T-cell (primary cell): Measurements from ENCODE around the gene TBC1D16. TPM values are rescaled to one million over a fixed set of nuclear protein-coding genes. Genes with fewer than 3 reads are reported as not detected.

Experiments
- ATAC-seq, 4 experiments: fragments of 200-7000 bp in 3 of 4; fragments of 150-1000 bp in 1 of 4; cut with Tn5 transposase; replicated peaks in 1 of 4; 1 replicate in 3 of 4; 2 replicates in 1 of 4; pipeline ENCODE4 v1.10.0; 2021; ENCODE audit warnings: moderate library complexity in 3 of 4, mild to moderate bottlenecking in 2 of 4, moderate number of reproducible peaks in 1 of 4
- CTCF ChIA-PET, 2 donors: fragments of 300-600 bp; sonication (Branson Sonifier 250); formaldehyde crosslinking; loops; one replicate each; lab custom pipeline; 2022; ENCODE audit warnings: antibody characterized with exemption in 2 of 2; lab: Charles Lee
- POLR2A ChIA-PET, 2 donors: fragments of 300-600 bp; sonication (Branson Sonifier 250); formaldehyde crosslinking; loops; one replicate each; lab custom pipeline; 2022; ENCODE audit warnings: antibody characterized with exemption in 2 of 2; lab: Charles Lee
- DNase-seq, 35 experiments: peaks; one replicate each; pipeline versions ENCODE4 v3.0.0 to v3.0.0-alpha.2; 2013 to 2023
- H3K27ac ChIP-seq: one replicate; pipeline ENCODE4 v1.5.1; 2013; ENCODE audit warnings: low read length
- H3K27me3 ChIP-seq, 2 experiments: replicated peaks in 1 of 2; 1 replicate in 1 of 2; 2 replicates in 1 of 2; pipeline versions ENCODE4 v1.6.1 to v1.7.0; 2013; ENCODE audit warnings: low read length in 1 of 2, mixed read lengths in 1 of 2; ENCODE audit not compliant: control insufficient read depth in 2 of 2, insufficient read depth in 2 of 2; ENCODE audit errors: extremely low read depth in 1 of 2
- H3K36me3 ChIP-seq, 2 donors: 1 replicate in 1 of 2; 2 replicates in 1 of 2; pipeline versions ENCODE4 v1.6.1 to v1.7.0; 2013; ENCODE audit warnings: low read length in 1 of 2; ENCODE audit not compliant: control insufficient read depth in 2 of 2, insufficient read depth in 1 of 2; ENCODE audit errors: extremely low read depth in 1 of 2
- H3K4me1 ChIP-seq, 2 experiments: 1 replicate in 1 of 2; 2 replicates in 1 of 2; pipeline versions ENCODE4 v1.6.1 to v1.7.0; 2013; ENCODE audit warnings: low read length in 2 of 2, mixed read lengths in 1 of 2; ENCODE audit not compliant: insufficient read depth in 2 of 2, control insufficient read depth in 1 of 2; ENCODE audit errors: extremely low read depth in 1 of 2
- H3K4me3 ChIP-seq, 2 donors: 1 replicate in 1 of 2; 2 replicates in 1 of 2; pipeline versions ENCODE4 v1.5.1 to v1.7.0; 2013; ENCODE audit warnings: mild to moderate bottlenecking in 2 of 2, low read length in 1 of 2, moderate library complexity in 1 of 2; ENCODE audit not compliant: control insufficient read depth in 1 of 2; ENCODE audit errors: extremely low read depth in 1 of 2
- H3K9me3 ChIP-seq: 2 replicates; pipeline ENCODE4 v1.7.0; 2013
- H3K27ac Mint-ChIP-seq, 2 donors: one replicate each; pipeline ENCODE4 v1.8.0; 2020 to 2021; ENCODE audit warnings: mild to moderate bottlenecking in 2 of 2, mixed read lengths in 2 of 2
- H3K27me3 Mint-ChIP-seq, 2 donors: one replicate each; pipeline ENCODE4 v1.8.0; 2021 to 2022; ENCODE audit warnings: mixed read lengths in 2 of 2
- H3K36me3 Mint-ChIP-seq: one replicate; pipeline ENCODE4 v1.8.0; 2021; ENCODE audit warnings: mixed read lengths
- H3K4me1 Mint-ChIP-seq, 3 donors: one replicate each; pipeline ENCODE4 v1.8.0; 2020 to 2022; ENCODE audit warnings: mixed read lengths in 3 of 3, mild to moderate bottlenecking in 1 of 3
- H3K4me3 Mint-ChIP-seq, 3 donors: one replicate each; pipeline ENCODE4 v1.8.0; 2020 to 2022; ENCODE audit warnings: mild to moderate bottlenecking in 3 of 3, mixed read lengths in 3 of 3, moderate library complexity in 3 of 3
- H3K9me3 Mint-ChIP-seq, 3 donors: one replicate each; pipeline ENCODE4 v1.8.0; 2020 to 2022; ENCODE audit warnings: mixed read lengths in 3 of 3
- WGBS: methylation state at CpG from one replicate; pipeline ENCODE4 v1.1.5; 2013; ENCODE audit warnings: missing lambda C conversion rate; ENCODE audit not compliant: insufficient coverage; 5-methylcytosine and 5-hydroxymethylcytosine counted together
- total RNA-seq, 35 experiments: library from RNA in 6 of 35; stranded (reverse) in 6 of 35; fragments of 120-200 nt in 1 of 35; gene quantifications; one replicate each; pipeline versions ENCODE4 v1.2.1 to v1.2.4 and lab custom pipeline; 2013 to 2026

The TBC1D16 gene
- total RNA-seq, 5 donors from 2014 or later (not counting 1 experiment from before 2014, with no cell fraction given) = 1.9 to 6.1 (median 3.4) TPM

DNA sequence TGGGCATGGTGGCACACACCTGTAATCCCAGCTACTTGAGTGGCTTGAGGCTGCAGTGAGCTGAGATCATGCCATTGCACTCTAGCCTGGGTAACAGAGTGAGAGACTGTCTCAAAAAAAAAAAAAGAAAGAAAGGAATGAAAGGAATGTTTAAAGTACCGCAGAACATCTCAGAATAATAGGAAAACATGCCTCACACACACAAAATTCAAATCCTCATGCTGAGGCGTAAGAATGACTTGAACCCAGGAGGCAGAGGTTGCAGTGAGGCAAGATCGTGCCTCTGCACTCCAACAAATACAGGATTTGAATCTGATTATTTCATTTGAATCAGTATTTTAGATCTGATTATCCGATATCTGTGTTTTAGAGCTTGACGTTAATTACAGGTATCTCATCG, 44.4 kb upstream of the TBC1D16 start:
- peaks cover 0 to 30% of the 10 kb centered on the region in 2 experiments for H3K27me3 ChIP-seq
- Mint-ChIP-seq H3K4me1 (peaks cover 2 to 6% (median 4%) of the 10 kb centered on the region in 3 donors), H3K4me3 (no peak overlapping the region), H3K36me3 (no peaks in the 10 kb centered on the region), H3K27ac (no peak overlapping the region), H3K27me3 (peaks cover 3 to 5% of the 10 kb centered on the region in 2 donors), H3K9me3 (no peaks in the 10 kb centered on the region)
- ChIA-PET CTCF (interaction anchor here in 1 of 2 donors (0.6 kb wide), 1 partner anchor 9 kb away, joined by 3 read pairs; no protein-coding TSS in a partner anchor), POLR2A (no interaction called here)
- no peak overlapping the region for H3K4me3 ChIP-seq
- no peak for DNase-seq
- no peaks in the 10 kb centered on the region for H3K9me3 ChIP-seq
- peaks cover 0 to 8% of the 10 kb centered on the region in 2 experiments for H3K4me1 ChIP-seq
- H3K27ac ChIP-seq = no peak overlapping the region
- ATAC-seq = no peak
- WGBS = 82% methylated on average over 3 of the region's 6 CpGs
- no peaks in the 10 kb centered on the region for H3K36me3 ChIP-seq

DNA sequence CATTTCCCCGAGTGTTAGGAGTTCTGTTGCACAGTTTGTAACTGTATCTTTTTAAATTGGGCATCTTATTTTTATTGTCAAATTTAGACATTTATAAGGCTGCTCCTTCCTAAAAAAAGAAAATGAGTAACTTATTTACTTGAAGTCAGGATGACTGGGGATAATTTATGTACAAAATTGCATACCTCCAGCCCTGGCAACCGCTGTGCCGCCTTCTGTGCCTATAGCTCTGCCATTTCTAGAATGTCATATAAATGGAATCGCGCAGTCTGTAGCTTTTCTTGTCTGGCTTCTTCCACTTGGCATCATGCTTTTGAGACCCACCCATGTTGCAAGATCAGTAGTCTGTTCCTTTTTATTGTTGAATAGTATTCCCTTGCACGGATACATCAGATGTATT, 36.7 kb upstream of the TBC1D16 start:
- no peaks in the 10 kb centered on the region for H3K9me3 Mint-ChIP-seq
- ChIA-PET POLR2A (no interaction called here), CTCF (no interaction called here)
- H3K4me1 Mint-ChIP-seq = peaks cover 0 to 8% (median 6%) of the 10 kb centered on the region in 3 donors
- no peak overlapping the region for H3K4me3 Mint-ChIP-seq
- H3K4me1 ChIP-seq = peaks cover 0 to 7% of the 10 kb centered on the region in 2 experiments
- 87% methylated on average over 5 of the region's 6 CpGs for WGBS
- H3K27ac Mint-ChIP-seq = no peak overlapping the region
- ATAC-seq = no peak
- no peak for DNase-seq
- H3K27me3 Mint-ChIP-seq = peaks cover under 1 to 3% of the 10 kb centered on the region in 2 donors
- no peaks in the 10 kb centered on the region for H3K9me3 ChIP-seq
- no peak overlapping the region for H3K27ac ChIP-seq
- H3K27me3 ChIP-seq = peaks cover 0 to 15% of the 10 kb centered on the region in 2 experiments
- H3K4me3 ChIP-seq = no peak overlapping the region
- no peaks in the 10 kb centered on the region for H3K36me3 ChIP-seq
- H3K36me3 Mint-ChIP-seq = no peaks in the 10 kb centered on the region

DNA sequence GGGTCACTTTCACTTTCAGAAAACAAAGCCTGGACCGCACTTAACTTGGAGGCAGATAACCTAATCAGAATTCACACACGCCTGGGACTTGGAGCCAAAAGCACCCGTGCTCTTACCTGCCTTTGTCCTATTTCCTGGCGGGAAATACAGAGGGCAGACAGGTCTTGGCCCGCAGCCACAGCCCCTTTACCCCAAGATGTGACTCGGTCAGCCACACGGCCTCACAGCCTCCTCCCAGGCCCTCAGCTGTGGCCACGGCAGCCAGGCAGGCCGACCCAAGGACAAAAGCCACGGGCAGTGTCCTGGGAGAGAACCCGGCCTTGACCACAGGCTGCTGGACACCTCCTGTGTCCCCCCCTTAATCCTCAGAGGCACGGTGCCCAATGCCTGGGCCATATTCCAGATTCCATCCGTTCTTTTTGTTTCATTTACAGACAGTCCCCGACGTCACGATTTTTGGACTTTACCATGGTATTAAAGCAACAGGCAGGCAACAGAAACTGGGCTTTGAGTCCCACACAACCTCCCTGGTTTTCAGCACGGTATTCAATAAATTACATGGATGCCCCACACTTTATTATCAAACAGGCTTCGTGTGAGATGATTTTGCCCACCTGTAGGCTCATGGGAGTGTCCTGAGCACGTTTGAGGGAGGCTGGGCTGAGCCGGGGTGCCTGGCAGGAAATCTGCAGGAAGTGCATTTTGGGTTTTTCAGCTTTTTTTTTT, 35.6 kb upstream of the TBC1D16 start:
- POLR2A ChIA-PET = no interaction called here
- H3K4me3 Mint-ChIP-seq = no peak overlapping the region

DNA sequence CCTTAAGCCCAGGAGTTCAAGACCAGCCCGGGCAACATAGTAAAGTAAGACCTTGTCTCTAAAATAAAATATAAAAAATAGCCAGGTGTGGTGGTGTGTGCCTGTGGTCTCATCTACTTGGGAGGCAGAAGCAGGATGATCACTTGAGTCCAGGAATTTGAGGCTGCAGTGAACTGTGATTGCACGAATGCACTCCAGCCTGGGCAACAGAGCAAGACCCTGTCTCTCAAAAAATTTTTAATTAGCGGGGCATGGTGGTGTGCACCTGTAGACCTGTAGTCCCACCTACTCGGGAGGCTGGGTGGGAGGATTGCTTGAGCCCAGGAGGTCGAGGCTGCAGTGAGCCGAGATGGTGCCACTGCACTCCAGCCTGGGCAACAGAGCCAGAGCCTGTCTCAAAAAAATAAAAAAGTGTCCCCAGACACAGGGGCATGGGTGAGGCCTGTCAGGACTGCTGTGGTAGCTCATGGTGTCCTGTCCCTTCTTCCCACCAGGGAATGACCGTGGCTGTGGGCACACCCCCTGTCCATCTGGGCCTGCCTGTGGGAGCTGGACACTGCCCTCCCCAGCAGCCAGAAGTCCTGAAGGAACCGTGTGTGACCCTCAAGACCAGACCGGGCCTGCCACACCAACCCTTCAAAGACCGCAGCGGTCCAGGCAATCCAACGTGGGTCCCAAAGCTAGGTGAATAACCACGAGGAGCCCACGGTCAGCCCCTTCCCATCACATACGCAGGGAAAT, 34.9 kb upstream of the TBC1D16 start:
- H3K4me1 Mint-ChIP-seq = peaks cover 0 to 8% (median 6%) of the 10 kb centered on the region in 3 donors
- Histone ChIP-seq H3K27ac (no peak overlapping the region), H3K36me3 (no peaks in the 10 kb centered on the region), H3K9me3 (no peaks in the 10 kb centered on the region), H3K4me3 (no peak overlapping the region), H3K27me3 (peaks cover 0 to 24% of the 10 kb centered on the region in 2 experiments), H3K4me1 (peaks cover 0 to 7% of the 10 kb centered on the region in 2 experiments)
- ChIA-PET POLR2A (no interaction called here), CTCF (no interaction called here)
- H3K27ac Mint-ChIP-seq = no peak overlapping the region
- peaks cover 0 to under 1% of the 10 kb centered on the region in 2 donors for H3K27me3 Mint-ChIP-seq
- H3K9me3 Mint-ChIP-seq = no peaks in the 10 kb centered on the region
- DNase-seq (no peak), ATAC-seq (no peak)
- H3K36me3 Mint-ChIP-seq = no peaks in the 10 kb centered on the region
- 89% methylated on average over 11 of the region's 15 CpGs for WGBS
- no peak overlapping the region for H3K4me3 Mint-ChIP-seq

More for the DNA sequence above, 35.6 kb upstream of the TBC1D16 start:
- Mint-ChIP-seq H3K36me3 (no peaks in the 10 kb centered on the region), H3K4me1 (peaks cover 0 to 8% (median 6%) of the 10 kb centered on the region in 3 donors), H3K27me3 (peaks cover 0 to 3% of the 10 kb centered on the region in 2 donors), H3K27ac (no peak overlapping the region), H3K9me3 (no peaks in the 10 kb centered on the region)
- no peaks in the 10 kb centered on the region for H3K9me3 ChIP-seq
- ATAC-seq (no peak), DNase-seq (no peak)
- no peaks in the 10 kb centered on the region for H3K36me3 ChIP-seq
- CTCF ChIA-PET = no interaction called here
- WGBS = 74% methylated on average over 15 of the region's 20 CpGs
- no peak overlapping the region for H3K4me3 ChIP-seq
- peaks cover 0 to 7% of the 10 kb centered on the region in 2 experiments for H3K4me1 ChIP-seq
- H3K27me3 ChIP-seq = peaks cover 0 to 20% of the 10 kb centered on the region in 2 experiments
- H3K27ac ChIP-seq = no peak overlapping the region

DNA sequence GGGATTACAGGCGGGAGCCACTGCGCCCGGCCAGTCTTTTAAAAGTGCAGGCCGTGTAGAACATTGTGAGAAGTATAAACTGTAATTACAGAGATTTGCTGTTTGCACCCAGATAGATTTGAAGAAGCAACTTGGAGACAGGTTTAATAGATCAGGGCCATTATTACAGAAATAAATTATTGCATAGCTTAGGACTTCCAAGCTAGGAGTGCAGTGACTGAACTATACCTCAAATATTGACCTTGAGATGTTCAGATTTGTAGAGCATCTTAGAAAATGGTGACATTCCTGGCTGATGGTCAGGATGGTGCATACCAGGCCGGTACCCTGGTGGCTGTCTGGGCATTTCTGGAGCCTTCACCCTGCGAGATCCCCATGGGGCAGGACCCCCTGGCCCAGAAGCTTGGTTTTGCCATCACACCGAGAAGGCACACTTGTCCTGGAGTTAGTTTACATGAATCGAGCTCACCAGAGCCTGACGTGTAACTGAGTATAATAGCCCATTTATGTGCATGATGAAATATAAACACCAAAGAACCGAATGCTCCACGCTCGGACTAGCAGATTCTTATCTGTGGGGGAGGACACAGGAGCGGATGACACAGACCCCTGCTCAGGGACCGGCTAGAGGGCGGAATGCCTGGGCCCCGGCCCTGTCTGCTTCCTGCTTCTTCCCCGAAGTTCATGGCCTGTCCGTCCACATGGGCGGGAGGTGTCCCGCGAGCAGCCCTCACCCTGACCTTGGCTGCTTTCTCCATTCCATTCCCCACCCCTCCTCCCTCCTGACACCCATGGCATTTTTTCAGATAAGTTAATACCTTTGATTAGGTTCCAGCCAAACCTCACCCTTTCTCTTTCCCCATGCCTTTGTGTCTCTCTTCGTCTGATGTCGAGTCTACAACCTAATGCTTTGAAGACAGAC, 32.9 kb upstream of the TBC1D16 start:
- no peaks in the 10 kb centered on the region for H3K27me3 Mint-ChIP-seq
- WGBS = 91% methylated on average over 13 of the region's 23 CpGs
- peaks cover 0 to 8% (median 6%) of the 10 kb centered on the region in 3 donors for H3K4me1 Mint-ChIP-seq

More for the DNA sequence above, 32.9 kb upstream of the TBC1D16 start:
- ATAC-seq (no peak), DNase-seq (no peak)
- Histone ChIP-seq H3K27ac (no peak overlapping the region), H3K9me3 (no peaks in the 10 kb centered on the region), H3K4me3 (no peak overlapping the region), H3K36me3 (no peaks in the 10 kb centered on the region), H3K4me1 (peaks cover 0 to 7% of the 10 kb centered on the region in 2 experiments), H3K27me3 (peaks cover 0 to 36% of the 10 kb centered on the region in 2 experiments)
- POLR2A ChIA-PET = no interaction called here
- no peaks in the 10 kb centered on the region for H3K36me3 Mint-ChIP-seq
- CTCF ChIA-PET = no interaction called here
- H3K9me3 Mint-ChIP-seq = no peaks in the 10 kb centered on the region
- no peak overlapping the region for H3K27ac Mint-ChIP-seq
- H3K4me3 Mint-ChIP-seq = no peak overlapping the region
